Measurements from ENCODE around the gene NXNL2. TPM values are rescaled to one million over a fixed set of nuclear protein-coding genes. Genes with fewer than 3 reads are reported as not detected.

Gene NXNL2
- total RNA-seq, result 10 to 100 TPM in 2 of 3 donors, not detected in 1; 10.5 to 14.5 TPM

DNA sequence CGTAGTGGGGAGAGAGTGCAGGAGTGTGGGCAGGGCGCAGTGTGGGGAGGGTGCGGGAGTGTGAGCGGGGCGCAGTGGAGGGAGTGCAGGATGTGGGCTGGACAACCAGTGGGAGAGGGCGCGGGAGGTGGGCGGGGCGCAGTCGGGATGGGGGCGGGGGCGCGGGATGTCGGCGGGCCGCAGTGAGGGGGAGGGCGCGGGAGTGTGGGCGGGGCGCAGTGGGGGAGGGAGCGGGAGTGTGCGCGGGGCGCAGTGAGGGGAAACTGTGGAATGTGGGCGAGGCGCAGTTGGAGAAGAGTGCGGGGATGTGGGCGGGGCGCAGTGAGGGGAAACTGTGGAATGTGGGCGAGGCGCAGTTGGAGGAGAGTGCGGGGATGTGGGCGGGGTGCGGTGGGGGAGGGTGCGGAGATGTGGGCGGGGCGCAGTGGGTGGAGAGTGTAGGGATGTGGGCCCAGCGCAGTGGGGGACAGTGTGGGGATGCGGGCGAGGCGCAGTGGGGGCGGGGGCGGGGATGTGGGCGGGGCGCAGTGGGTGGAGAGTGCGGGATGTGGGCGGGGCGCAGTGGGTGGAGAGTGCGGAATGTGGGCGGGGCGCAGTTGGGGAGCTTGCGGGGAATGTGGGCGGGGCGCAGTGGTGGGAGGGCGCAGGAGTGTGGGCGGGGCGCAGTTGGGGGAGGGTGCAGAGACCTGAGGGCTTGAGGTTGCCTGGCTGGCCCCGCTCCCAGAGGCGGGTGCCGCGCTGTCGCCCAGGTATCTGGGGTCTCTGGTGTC, at the start of gene NXNL2:
NXNL2 (plus strand) TSS at position 723 of the 770 bp plus-strand sequence. CDS start 257 bp downstream, outside the sequence.
- H3K9me3 ChIP-seq, result no peaks in the 10 kb centered on the region

DNA sequence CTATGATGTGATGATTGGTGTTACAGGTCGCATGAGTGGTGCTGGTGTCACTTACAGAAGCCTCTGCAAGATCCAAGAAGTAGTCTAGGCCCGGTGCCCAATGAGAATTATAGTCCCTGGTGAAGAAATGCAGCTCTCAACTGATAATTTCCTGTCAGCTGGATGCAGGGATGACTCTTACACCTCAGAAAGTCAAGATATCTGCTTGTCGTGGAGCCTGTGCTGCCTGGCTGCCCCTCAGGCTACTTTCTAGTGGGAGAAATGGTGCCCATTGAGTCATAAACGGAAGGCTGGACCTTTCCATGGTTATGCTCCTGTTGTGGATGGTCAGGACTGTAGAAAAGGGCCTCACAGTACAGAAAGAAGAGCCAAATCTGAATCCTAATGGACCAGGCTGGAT, 46.8 kb upstream of the NXNL2 start:
- H3K27ac ChIP-seq, result no peak overlapping the region
- intact Hi-C loops (cut with DNase I; ENCODE audit: low total_unique reads), result no loop called here
- H3K4me3 ChIP-seq, result no peak overlapping the region
- no peak for DNase-seq (ENCODE audit: low spot score in 2 of 2)
- no peaks in the 10 kb centered on the region for H3K36me3 ChIP-seq
- no peaks in the 10 kb centered on the region for H3K9me3 ChIP-seq
- no peaks in the 10 kb centered on the region for H3K4me1 ChIP-seq
- H3K27me3 ChIP-seq, result no peaks in the 10 kb centered on the region
- TF ChIP-seq, protein P1, sequence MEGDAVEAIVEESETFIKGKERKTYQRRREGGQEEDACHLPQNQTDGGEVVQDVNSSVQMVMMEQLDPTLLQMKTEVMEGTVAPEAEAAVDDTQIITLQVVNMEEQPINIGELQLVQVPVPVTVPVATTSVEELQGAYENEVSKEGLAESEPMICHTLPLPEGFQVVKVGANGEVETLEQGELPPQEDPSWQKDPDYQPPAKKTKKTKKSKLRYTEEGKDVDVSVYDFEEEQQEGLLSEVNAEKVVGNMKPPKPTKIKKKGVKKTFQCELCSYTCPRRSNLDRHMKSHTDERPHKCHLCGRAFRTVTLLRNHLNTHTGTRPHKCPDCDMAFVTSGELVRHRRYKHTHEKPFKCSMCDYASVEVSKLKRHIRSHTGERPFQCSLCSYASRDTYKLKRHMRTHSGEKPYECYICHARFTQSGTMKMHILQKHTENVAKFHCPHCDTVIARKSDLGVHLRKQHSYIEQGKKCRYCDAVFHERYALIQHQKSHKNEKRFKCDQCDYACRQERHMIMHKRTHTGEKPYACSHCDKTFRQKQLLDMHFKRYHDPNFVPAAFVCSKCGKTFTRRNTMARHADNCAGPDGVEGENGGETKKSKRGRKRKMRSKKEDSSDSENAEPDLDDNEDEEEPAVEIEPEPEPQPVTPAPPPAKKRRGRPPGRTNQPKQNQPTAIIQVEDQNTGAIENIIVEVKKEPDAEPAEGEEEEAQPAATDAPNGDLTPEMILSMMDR (IDR thresholded peaks at IDR 0.05), result no peak
- no peak for TF ChIP-seq POLR2A (IDR thresholded peaks at IDR 0.05)
- TF ChIP-seq POLR2AphosphoS5 (IDR thresholded peaks at IDR 0.05), result no peak

More for the DNA sequence above, at the start of gene NXNL2:
- no peaks in the 10 kb centered on the region for H3K36me3 ChIP-seq
- TF ChIP-seq POLR2AphosphoS5 (IDR thresholded peaks at IDR 0.05), result no peak
- TF ChIP-seq, protein P1 (IDR thresholded peaks at IDR 0.05), result no peak
- no peak for TF ChIP-seq POLR2A (IDR thresholded peaks at IDR 0.05)
- H3K27me3 ChIP-seq, result no peaks in the 10 kb centered on the region
- H3K4me3 ChIP-seq, result peak within 1 kb of the TSS; percentile 35 to 82 (median 65)
- H3K4me1 ChIP-seq, result peaks cover 0 to 7% of the 10 kb centered on the region in 2 donors
- H3K27ac ChIP-seq, result peak within 1 kb of the TSS; percentile 83 to 92
- intact Hi-C loops (cut with DNase I; ENCODE audit: low total_unique reads), result no loop called here
- peak; percentile 71 to 96 for DNase-seq (ENCODE audit: low spot score in 2 of 2)

DNA sequence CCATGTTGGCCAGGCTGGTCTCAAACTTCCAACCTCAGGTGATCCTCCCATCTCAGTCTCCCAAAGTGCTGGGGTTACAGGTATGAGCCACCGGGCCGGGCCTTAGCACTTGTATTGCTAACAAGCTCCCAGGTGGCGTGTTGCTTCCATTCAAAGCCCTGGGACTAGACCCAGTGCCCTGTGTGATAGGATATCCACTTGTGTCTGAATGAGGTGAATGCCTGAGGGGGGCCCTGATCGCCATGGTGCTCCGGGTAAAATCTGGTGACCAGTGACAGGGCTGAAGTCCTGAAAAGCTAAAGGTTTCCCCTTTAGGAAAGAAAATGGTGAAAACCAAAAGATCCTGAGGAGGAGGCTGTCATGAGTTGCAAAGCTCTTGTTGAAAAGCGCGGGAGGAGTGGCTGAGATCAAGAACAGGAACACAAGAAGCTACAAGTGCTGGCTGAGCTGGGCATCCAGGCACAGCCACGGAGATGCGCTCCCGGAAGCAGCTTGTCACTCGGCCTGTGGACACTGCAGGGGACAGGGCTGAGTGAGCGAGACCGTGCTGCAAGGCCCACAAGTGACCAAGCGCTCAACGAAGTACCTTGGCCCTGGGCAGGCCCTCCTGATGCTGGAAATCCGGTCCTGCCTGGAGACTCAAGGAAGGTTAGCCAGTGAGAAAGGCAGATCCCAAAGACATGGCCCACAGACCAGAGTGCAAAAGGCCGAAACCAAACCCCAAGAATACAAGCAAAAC, 39.8 kb upstream of the NXNL2 start:
- Histone ChIP-seq H3K4me3 (no peak overlapping the region), H3K36me3 (no peaks in the 10 kb centered on the region), H3K27me3 (no peaks in the 10 kb centered on the region), H3K4me1 (no peaks in the 10 kb centered on the region), H3K27ac (no peak overlapping the region), H3K9me3 (no peaks in the 10 kb centered on the region)
- intact Hi-C loops (cut with DNase I; ENCODE audit: low total_unique reads), result no loop called here
- no peak for DNase-seq (ENCODE audit: low spot score in 2 of 2)
- TF ChIP-seq POLR2A (IDR thresholded peaks at IDR 0.05), result no peak
- TF ChIP-seq, protein P1 (IDR thresholded peaks at IDR 0.05), result no peak

DNA sequence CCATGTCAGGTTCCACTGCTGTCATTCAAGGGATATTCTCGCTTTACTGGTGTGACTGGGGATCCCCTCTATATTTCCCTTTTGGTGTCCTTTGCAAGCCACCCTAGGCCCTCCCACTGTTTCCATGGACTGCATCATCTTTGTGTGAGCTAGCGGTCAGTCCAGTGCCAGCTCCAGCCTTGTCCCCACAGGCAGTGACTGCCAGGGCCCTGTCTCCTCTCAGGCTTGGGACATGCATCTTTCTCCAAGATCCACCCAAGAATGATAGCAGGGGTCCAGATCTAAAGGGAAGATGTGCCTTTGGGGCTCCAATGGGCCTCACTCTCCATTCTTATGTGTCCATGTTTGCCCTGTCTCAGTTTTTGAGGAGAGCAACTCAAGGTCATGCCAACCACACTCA, 37.8 kb upstream of the NXNL2 start:
- intact Hi-C loops (cut with DNase I; ENCODE audit: low total_unique reads), result no loop called here
- H3K27ac ChIP-seq, result no peak overlapping the region
- H3K9me3 ChIP-seq, result no peaks in the 10 kb centered on the region
- H3K4me1 ChIP-seq, result no peaks in the 10 kb centered on the region
- no peaks in the 10 kb centered on the region for H3K36me3 ChIP-seq
- no peak for DNase-seq (ENCODE audit: low spot score in 2 of 2)
- TF ChIP-seq, protein P1 (IDR thresholded peaks at IDR 0.05), result no peak
- TF ChIP-seq POLR2A (IDR thresholded peaks at IDR 0.05) (no peak), POLR2AphosphoS5 (IDR thresholded peaks at IDR 0.05) (no peak)
- H3K27me3 ChIP-seq, result no peaks in the 10 kb centered on the region
- no peak overlapping the region for H3K4me3 ChIP-seq

DNA sequence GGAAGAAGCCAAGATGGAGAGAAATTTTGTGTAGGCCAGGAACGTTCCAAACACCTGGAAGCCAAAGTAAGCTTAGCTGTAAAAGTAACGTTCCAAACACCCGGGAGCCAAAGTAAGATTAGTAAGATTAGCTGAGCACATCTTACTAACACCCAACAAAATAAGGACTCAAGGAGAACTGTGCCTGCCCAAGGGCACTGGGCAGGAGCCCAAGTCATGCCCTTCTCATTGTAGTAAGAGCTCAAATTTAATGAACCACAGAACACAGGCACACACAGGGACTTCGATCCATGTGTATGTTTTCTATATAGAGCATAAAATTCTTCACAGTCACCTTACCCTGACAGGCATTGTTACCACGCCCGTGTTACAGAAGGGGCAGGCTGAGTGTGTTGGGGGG, 36.1 kb upstream of the NXNL2 start:
- no peaks in the 10 kb centered on the region for H3K9me3 ChIP-seq
- no peaks in the 10 kb centered on the region for H3K4me1 ChIP-seq
- H3K4me3 ChIP-seq, result no peak overlapping the region
- no peak overlapping the region for H3K27ac ChIP-seq
- H3K36me3 ChIP-seq, result no peaks in the 10 kb centered on the region
- no peak for DNase-seq (ENCODE audit: low spot score in 2 of 2)
- intact Hi-C loops (cut with DNase I; ENCODE audit: low total_unique reads), result no loop called here
- no peaks in the 10 kb centered on the region for H3K27me3 ChIP-seq
- TF ChIP-seq POLR2AphosphoS5 (IDR thresholded peaks at IDR 0.05) (no peak), POLR2A (IDR thresholded peaks at IDR 0.05) (no peak)
- TF ChIP-seq, protein P1 (IDR thresholded peaks at IDR 0.05), result no peak

Data from breast epithelium (tissue), 4 donors.